ENCODE data around the gene LRRC17. TPM values are rescaled to one million over a fixed set of nuclear protein-coding genes. Genes with fewer than 3 reads are reported as not detected.

LRRC17 gene
- polyA plus RNA-seq, 1 donor from 2014 or later, result 6.7 TPM

GRCh38 chr7:102874966-102875365 lies 37.8 kb upstream of the LRRC17 start:
- no peaks in the 10 kb centered on the region for H3K79me2 ChIP-seq (replicated peaks; ENCODE audit: insufficient read depth, low read length)
- H3K27ac ChIP-seq (ENCODE audit: low read length), result no peak overlapping the region
- no peaks in the 10 kb centered on the region for H3K27me3 ChIP-seq (ENCODE audit: insufficient read depth, low read depth, low read length)
- no peaks in the 10 kb centered on the region for H3K9me2 ChIP-seq (ENCODE audit: insufficient read depth, low read length)
- H3K4me2 ChIP-seq (ENCODE audit: low read length), result no peak overlapping the region
- H3K4me3 ChIP-seq (ENCODE audit: low read length), result no peak overlapping the region
- no peak overlapping the region for H2AFZ ChIP-seq (ENCODE audit: low read depth, low read length)
- H3F3A ChIP-seq (ENCODE audit: insufficient read depth, low read length, poor library complexity, severe bottlenecking), result no peaks in the 10 kb centered on the region
- TF ChIP-seq EP300 (conservative IDR thresholded peaks at IDR 0.05; ENCODE audit: poor library complexity, severe bottlenecking) (no peak), RAD21 (conservative IDR thresholded peaks at IDR 0.05) (no peak), SMC3 (conservative IDR thresholded peaks at IDR 0.05; ENCODE audit: poor library complexity) (no peak), EZH2 (IDR thresholded peaks at IDR 0.05; ENCODE audit: borderline replicate concordance, insufficient read depth, low read length, poor library complexity, severe bottlenecking) (no peak), REST (IDR thresholded peaks at IDR 0.05; ENCODE audit: borderline replicate concordance) (no peak), POLR2AphosphoS5 (IDR thresholded peaks at IDR 0.05) (no peak), TAF1 (IDR thresholded peaks at IDR 0.05; ENCODE audit: low read depth) (no peak)
- no peaks in the 10 kb centered on the region for H4K20me1 ChIP-seq (ENCODE audit: insufficient read depth)
- no peaks in the 10 kb centered on the region for H3K9me3 ChIP-seq (ENCODE audit: low read length)
- no peak overlapping the region for H3K9ac ChIP-seq (ENCODE audit: low read length)
- no peaks in the 10 kb centered on the region for H3K36me3 ChIP-seq (ENCODE audit: insufficient read depth, low read length)

GRCh38 chr7:102875700-102876295 lies 37.0 kb upstream of the LRRC17 start:
- H3K27ac ChIP-seq (ENCODE audit: low read length), result no peak overlapping the region
- no peaks in the 10 kb centered on the region for H3K36me3 ChIP-seq (ENCODE audit: insufficient read depth, low read length)
- no peak overlapping the region for H3K4me3 ChIP-seq (ENCODE audit: low read length)
- no peaks in the 10 kb centered on the region for H3K9me2 ChIP-seq (ENCODE audit: insufficient read depth, low read length)
- no peaks in the 10 kb centered on the region for H4K20me1 ChIP-seq (ENCODE audit: insufficient read depth)
- no peak overlapping the region for H2AFZ ChIP-seq (ENCODE audit: low read depth, low read length)
- no peaks in the 10 kb centered on the region for H3K79me2 ChIP-seq (replicated peaks; ENCODE audit: insufficient read depth, low read length)
- H3K9ac ChIP-seq (ENCODE audit: low read length), result no peak overlapping the region
- TF ChIP-seq REST (IDR thresholded peaks at IDR 0.05; ENCODE audit: borderline replicate concordance), result no peak
- TF ChIP-seq EP300 (conservative IDR thresholded peaks at IDR 0.05; ENCODE audit: poor library complexity, severe bottlenecking), result no peak
- no peak for TF ChIP-seq RAD21 (conservative IDR thresholded peaks at IDR 0.05)
- TF ChIP-seq MXI1 (conservative IDR thresholded peaks at IDR 0.05; ENCODE audit: poor library complexity, severe bottlenecking), result no peak
- no peak for TF ChIP-seq SMC3 (conservative IDR thresholded peaks at IDR 0.05; ENCODE audit: poor library complexity)
- no peak for TF ChIP-seq TAF1 (IDR thresholded peaks at IDR 0.05; ENCODE audit: low read depth)
- TF ChIP-seq POLR2AphosphoS5 (IDR thresholded peaks at IDR 0.05), result no peak
- TF ChIP-seq CTCF (IDR thresholded peaks at IDR 0.05; ENCODE audit: poor library complexity, severe bottlenecking), result no peak
- no peak for TF ChIP-seq EZH2 (IDR thresholded peaks at IDR 0.05; ENCODE audit: borderline replicate concordance, insufficient read depth, low read length, poor library complexity, severe bottlenecking)
- no peaks in the 10 kb centered on the region for H3K9me3 ChIP-seq (ENCODE audit: low read length)
- no peaks in the 10 kb centered on the region for H3F3A ChIP-seq (ENCODE audit: insufficient read depth, low read length, poor library complexity, severe bottlenecking)
- H3K4me2 ChIP-seq (ENCODE audit: low read length), result no peak overlapping the region
- no peaks in the 10 kb centered on the region for H3K27me3 ChIP-seq (ENCODE audit: insufficient read depth, low read depth, low read length)

Measured in neural cell (in vitro differentiated cells).